RWPE2 (cell line): ENCODE results near the gene CRIM1.

Experiments used
- ATAC-seq: fragments of 200-7000 bp; cut with Tn5 transposase; 3 replicates; pipeline ENCODE4 v1.9.1; 2021; ENCODE audit warnings: low read depth
- DNase-seq: peaks from one replicate; pipeline ENCODE4 v3.0.0-alpha.2; 2020; ENCODE audit warnings: low spot score
- H3K27ac ChIP-seq: fragments of 450-650 bp; 2 replicates; pipeline ENCODE4 v1.5.1; 2017; ENCODE audit warnings: mild to moderate bottlenecking; ENCODE audit not compliant: poor library complexity, severe bottlenecking
- H3K27me3 ChIP-seq: fragments of 250-450 bp; sonication (Bioruptor Pico); 2 replicates; pipeline ENCODE4 v1.5.1; 2021; ENCODE audit warnings: mild to moderate bottlenecking, moderate library complexity; ENCODE audit not compliant: insufficient read depth, poor library complexity, severe bottlenecking
- H3K36me3 ChIP-seq: fragments of 250-450 bp; sonication (Bioruptor Pico); 2 replicates; pipeline ENCODE4 v1.5.1; 2020; ENCODE audit warnings: low read depth, mild to moderate bottlenecking, moderate library complexity
- H3K4me1 ChIP-seq: fragments of 250-450 bp; sonication (Bioruptor Pico); 2 replicates; pipeline ENCODE4 v1.5.1; 2021; ENCODE audit warnings: mild to moderate bottlenecking, moderate library complexity; ENCODE audit not compliant: insufficient read depth, poor library complexity, severe bottlenecking
- H3K4me3 ChIP-seq: fragments of 250-450 bp; sonication (Bioruptor Pico); 2 replicates; pipeline ENCODE4 v1.5.1; 2021; ENCODE audit warnings: mild to moderate bottlenecking, moderate library complexity; ENCODE audit not compliant: severe bottlenecking
- H3K9me3 ChIP-seq: fragments of 250-450 bp; sonication (Bioruptor Pico); 2 replicates; pipeline ENCODE4 v1.5.1; 2021; ENCODE audit warnings: mild to moderate bottlenecking, moderate library complexity; ENCODE audit not compliant: severe bottlenecking
- CTCF ChIP-seq: fragments of 450-650 bp; IDR thresholded peaks from one replicate; pipeline ENCODE4 v1.5.1; 2017; ENCODE audit warnings: mild to moderate bottlenecking, moderate library complexity; ENCODE audit not compliant: poor library complexity, severe bottlenecking

CRIM1 gene

GRCh38 chr2:36528766-36529392, 173.3 kb downstream of the CRIM1 start:
- no peak for TF ChIP-seq CTCF
- DNase-seq (no peak), ATAC-seq (no peak)
- H3K27me3 ChIP-seq, result no peaks in the 10 kb centered on the region
- H3K27ac ChIP-seq, result no peak overlapping the region
- no peak overlapping the region for H3K4me3 ChIP-seq
- H3K9me3 ChIP-seq, result peaks cover 2% of the 10 kb centered on the region
- H3K4me1 ChIP-seq, result no peaks in the 10 kb centered on the region
- H3K36me3 ChIP-seq, result peaks cover 89% of the 10 kb centered on the region

GRCh38 chr2:36530178-36530982, 174.8 kb downstream of the CRIM1 start:
- Histone ChIP-seq H3K4me1 (no peaks in the 10 kb centered on the region), H3K4me3 (no peak overlapping the region), H3K9me3 (peaks cover 2% of the 10 kb centered on the region), H3K36me3 (peaks cover 78% of the 10 kb centered on the region), H3K27ac (no peak overlapping the region), H3K27me3 (no peaks in the 10 kb centered on the region)
- ATAC-seq, result no peak
- no peak for DNase-seq
- no peak for TF ChIP-seq CTCF

- H3K9me3 ChIP-seq, result peaks cover 2% of the 10 kb centered on the region
- no peak for TF ChIP-seq CTCF
- peaks cover 76% of the 10 kb centered on the region for H3K36me3 ChIP-seq
- H3K4me3 ChIP-seq, result no peak overlapping the region
- no peak for DNase-seq
- H3K27ac ChIP-seq, result no peak overlapping the region
- H3K27me3 ChIP-seq, result no peaks in the 10 kb centered on the region
- no peak for ATAC-seq
- H3K4me1 ChIP-seq, result no peaks in the 10 kb centered on the region
These were observed 175.4 kb downstream of the CRIM1 start for GRCh38 chr2:36530983-36531354.

GRCh38 chr2:36534275-36534799, 178.8 kb downstream of the CRIM1 start:
- Histone ChIP-seq H3K36me3 (peaks cover 82% of the 10 kb centered on the region), H3K27ac (no peak overlapping the region), H3K27me3 (no peaks in the 10 kb centered on the region), H3K4me3 (no peak overlapping the region), H3K9me3 (no peaks in the 10 kb centered on the region), H3K4me1 (no peaks in the 10 kb centered on the region)
- no peak for TF ChIP-seq CTCF
- no peak for ATAC-seq
- no peak for DNase-seq
